8988T (cell line): ENCODE results near the gene COMMD6.

ENCODE experiments used
- DNase-seq: peaks from one replicate; pipeline ENCODE4 v3.0.0; 2011

The COMMD6 gene

GRCh38 chr13:75481176-75482069, 56.2 kb downstream of the COMMD6 start:
- DNase-seq = no peak

- DNase-seq = no peak
These were observed 56.9 kb downstream of the COMMD6 start for GRCh38 chr13:75480671-75481175.

GRCh38 chr13:75479102-75479740, 58.4 kb downstream of the COMMD6 start:
- no peak for DNase-seq

GRCh38 chr13:75478659-75479058, 59.0 kb downstream of the COMMD6 start:
- no peak for DNase-seq
